Stimulated activated CD4-positive, alpha-beta T cell treated with anti-CD3 and anti-CD28 coated beads, Interleukin-2, amount 100 ng/mL, for 24 hours (primary cell): ENCODE data around the gene COMMD1.
"Not testable (repeated sequence)": the region's sequence is repeated elsewhere in the genome, so short reads cannot be mapped to it uniquely, and the experiment has no call there.

Source experiments
- DNase-seq, 2 donors: peaks; one replicate each; pipeline ENCODE4 v3.0.0-alpha.2; 2020

Gene COMMD1

GRCh38 chr2:62145478-62146100 is 240.1 kb downstream of the COMMD1 start:
- DNase-seq = no peak

GRCh38 chr2:62146790-62147189 is 241.3 kb downstream of the COMMD1 start:
- peak in 1 of 2 donors; percentile 11 for DNase-seq

- no peak for DNase-seq
Measured at GRCh38 chr2:62147610-62148301, 242.3 kb downstream of the COMMD1 start.

GRCh38 chr2:62149708-62150107 is 244.2 kb downstream of the COMMD1 start:
- no peak for DNase-seq

- no peak for DNase-seq
Measured at GRCh38 chr2:62150597-62151305, 245.3 kb downstream of the COMMD1 start.

GRCh38 chr2:62151306-62151638 is 245.8 kb downstream of the COMMD1 start:
- DNase-seq = no peak

GRCh38 chr2:62152000-62152399 is 246.5 kb downstream of the COMMD1 start:
- no peak for DNase-seq

GRCh38 chr2:62156861-62157496 is 251.5 kb downstream of the COMMD1 start:
- DNase-seq = no peak

GRCh38 chr2:62158444-62159121 is 253.1 kb downstream of the COMMD1 start:
- DNase-seq = no peak

GRCh38 chr2:62160691-62161090 is 255.2 kb downstream of the COMMD1 start:
- DNase-seq = not testable (repeated sequence)

- DNase-seq = no peak
Measured at GRCh38 chr2:62163106-62163831, 257.8 kb downstream of the COMMD1 start.

- DNase-seq = no peak
Measured at GRCh38 chr2:62163834-62164233, 258.4 kb downstream of the COMMD1 start.

GRCh38 chr2:62175728-62176127 is 270.3 kb downstream of the COMMD1 start:
- DNase-seq = no peak

- DNase-seq = no peak
Measured at GRCh38 chr2:62176801-62177200, 271.3 kb downstream of the COMMD1 start.

GRCh38 chr2:62177392-62178049 is 272.0 kb downstream of the COMMD1 start:
- DNase-seq = no peak

- no peak for DNase-seq
Measured at GRCh38 chr2:62178741-62179271, 273.3 kb downstream of the COMMD1 start.

- DNase-seq = no peak
Measured at GRCh38 chr2:62180975-62181374, 275.5 kb downstream of the COMMD1 start.

- DNase-seq = no peak
Measured at GRCh38 chr2:62181843-62182242, 276.4 kb downstream of the COMMD1 start.

GRCh38 chr2:62184512-62185230 is 279.2 kb downstream of the COMMD1 start:
- DNase-seq = no peak
